H1 (cell line): ENCODE results near the gene IREB2.

Experiments
- CTCF ChIP-seq, 3 experiments: IDR thresholded peaks; 1 replicate in 2 of 3; 2 replicates in 1 of 3; pipeline versions ENCODE4 v1.5.1 to v1.6.1; 2011; ENCODE audit warnings: low read length in 3 of 3, mild to moderate bottlenecking in 3 of 3, inconsistent platforms in 2 of 3, low read depth in 1 of 3, moderate library complexity in 1 of 3; ENCODE audit not compliant: insufficient read depth in 1 of 3; ENCODE audit errors: control extremely low read depth in 1 of 3
- EGR1 ChIP-seq: IDR thresholded peaks from 2 replicates; pipeline ENCODE4 v1.6.1; 2011; ENCODE audit warnings: low read depth, low read length, borderline replicate concordance
- EP300 ChIP-seq, 2 experiments: IDR thresholded peaks; 1 replicate in 1 of 2; 2 replicates in 1 of 2; pipeline ENCODE4 v1.6.1; 2011 to 2012; ENCODE audit warnings: low read depth in 2 of 2, low read length in 2 of 2, mild to moderate bottlenecking in 2 of 2, borderline replicate concordance in 1 of 2, inconsistent platforms in 1 of 2, moderate library complexity in 1 of 2
- EZH2 ChIP-seq: fragments of 200-600 bp; sonication (generic); IDR thresholded peaks from 2 replicates; pipeline ENCODE4 v1.7.1; 2012; ENCODE audit warnings: low read depth, mild to moderate bottlenecking, moderate library complexity, low read length, inconsistent platforms; ENCODE audit not compliant: severe bottlenecking
- GABPA ChIP-seq: IDR thresholded peaks from 2 replicates; pipeline ENCODE4 v1.6.1; 2011; ENCODE audit warnings: mild to moderate bottlenecking, low read length, moderate library complexity, borderline replicate concordance; ENCODE audit not compliant: insufficient read depth
- JUND ChIP-seq: IDR thresholded peaks from 2 replicates; pipeline ENCODE4 v1.6.1; 2011; ENCODE audit warnings: mild to moderate bottlenecking, improper control_type of control experiment, low read length
- MAFK ChIP-seq: IDR thresholded peaks from 2 replicates; pipeline ENCODE4 v1.6.1; 2012; ENCODE audit warnings: low read depth, mild to moderate bottlenecking, improper control_type of control experiment, low read length
- MAX ChIP-seq: IDR thresholded peaks from 2 replicates; pipeline ENCODE4 v1.6.1; 2012; ENCODE audit warnings: inconsistent platforms
- POLR2A ChIP-seq, 2 experiments: IDR thresholded peaks; 1 replicate in 1 of 2; 2 replicates in 1 of 2; pipeline ENCODE4 v1.6.1; 2011; ENCODE audit warnings: low read depth in 2 of 2, low read length in 2 of 2, mild to moderate bottlenecking in 2 of 2; ENCODE audit errors: control extremely low read depth in 1 of 2
- SAP30 ChIP-seq: fragments of 300-600 bp; sonication (generic); IDR thresholded peaks from 2 replicates; pipeline ENCODE4 v1.7.1; 2012; ENCODE audit warnings: low read length, moderate library complexity, mild to moderate bottlenecking, inconsistent platforms; ENCODE audit not compliant: insufficient read depth, insufficient replicate concordance
- SUZ12 ChIP-seq: fragments of 200-600 bp; sonication (generic); IDR thresholded peaks from 2 replicates; pipeline ENCODE4 v1.6.1; 2012; ENCODE audit warnings: mild to moderate bottlenecking, inconsistent platforms, low read length, moderate library complexity, mixed read lengths
- TAF1 ChIP-seq: IDR thresholded peaks from 2 replicates; pipeline ENCODE4 v1.6.1; 2011; ENCODE audit warnings: mild to moderate bottlenecking, low read depth, low read length
- TF ChIP-seq, protein P1 (sequence below): IDR thresholded peaks from 2 replicates; pipeline ENCODE4 v1.6.1; 2012; ENCODE audit warnings: inconsistent platforms

GRCh38 chr15:78390242-78390641 is 47.8 kb upstream of the IREB2 start:
- TF ChIP-seq EZH2: no peak
- no peak for TF ChIP-seq SUZ12
- no peak for TF ChIP-seq CTCF (IDR thresholded peaks at IDR 0.05; ENCODE audit: control extremely low read depth in 1 of 3, insufficient read depth in 1 of 3, low read depth in 1 of 3, low read length in 3 of 3)
- no peak for TF ChIP-seq EP300 (IDR thresholded peaks at IDR 0.05; ENCODE audit: borderline replicate concordance in 1 of 2, low read depth in 2 of 2, low read length in 2 of 2)
- TF ChIP-seq TAF1: no peak
- no peak for TF ChIP-seq POLR2A (IDR thresholded peaks at IDR 0.05; ENCODE audit: control extremely low read depth in 1 of 2, low read depth in 2 of 2, low read length in 2 of 2)
- no peak for TF ChIP-seq GABPA
- TF ChIP-seq SAP30: no peak
- no peak for TF ChIP-seq MAX
- TF ChIP-seq JUND: no peak
- TF ChIP-seq MAFK: no peak
- TF ChIP-seq, protein P1, sequence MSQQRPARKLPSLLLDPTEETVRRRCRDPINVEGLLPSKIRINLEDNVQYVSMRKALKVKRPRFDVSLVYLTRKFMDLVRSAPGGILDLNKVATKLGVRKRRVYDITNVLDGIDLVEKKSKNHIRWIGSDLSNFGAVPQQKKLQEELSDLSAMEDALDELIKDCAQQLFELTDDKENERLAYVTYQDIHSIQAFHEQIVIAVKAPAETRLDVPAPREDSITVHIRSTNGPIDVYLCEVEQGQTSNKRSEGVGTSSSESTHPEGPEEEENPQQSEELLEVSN: no peak
- no peak for TF ChIP-seq EGR1
